Subcutaneous abdominal adipose tissue (tissue), 5 donors: ENCODE data around the gene FAM168A.
A peak's percentile ranks its signal among the peaks of the same experiment; 100 is the strongest.

Experiments used
- H3K27ac ChIP-seq: one replicate; pipeline ENCODE4 v1.7.0; 2013; ENCODE audit warnings: low read depth, mild to moderate bottlenecking, inconsistent platforms, low read length, moderate library complexity
- H3K27me3 ChIP-seq, 5 donors: one replicate each; pipeline ENCODE4 v1.7.0; 2013; ENCODE audit warnings: low read length in 5 of 5, inconsistent platforms in 1 of 5; ENCODE audit not compliant: control insufficient read depth in 5 of 5, insufficient read depth in 4 of 5
- H3K36me3 ChIP-seq, 5 donors: one replicate each; pipeline ENCODE4 v1.7.0; 2013; ENCODE audit warnings: low read length in 5 of 5; ENCODE audit not compliant: control insufficient read depth in 5 of 5, insufficient read depth in 5 of 5
- H3K4me1 ChIP-seq, 5 donors: one replicate each; pipeline ENCODE4 v1.7.0; 2013; ENCODE audit warnings: low read length in 5 of 5, mild to moderate bottlenecking in 3 of 5, moderate library complexity in 1 of 5; ENCODE audit not compliant: control insufficient read depth in 5 of 5, insufficient read depth in 5 of 5
- H3K4me3 ChIP-seq, 5 donors: one replicate each; pipeline ENCODE4 v1.7.0; 2013; ENCODE audit warnings: low read length in 5 of 5, low read depth in 1 of 5
- H3K9ac ChIP-seq, 5 donors: one replicate each; pipeline ENCODE4 v1.7.0; 2013; ENCODE audit warnings: low read length in 5 of 5, mild to moderate bottlenecking in 4 of 5, moderate library complexity in 3 of 5
- H3K9me3 ChIP-seq, 5 donors: one replicate each; pipeline ENCODE4 v1.7.0; 2013; ENCODE audit warnings: low read length in 5 of 5; ENCODE audit not compliant: control insufficient read depth in 5 of 5
- donor health status: healthy.
- donor health status: healthy.
- donor health status: healthy.
- donor health status: healthy.
- donor health status: healthy.

Gene FAM168A

DNA sequence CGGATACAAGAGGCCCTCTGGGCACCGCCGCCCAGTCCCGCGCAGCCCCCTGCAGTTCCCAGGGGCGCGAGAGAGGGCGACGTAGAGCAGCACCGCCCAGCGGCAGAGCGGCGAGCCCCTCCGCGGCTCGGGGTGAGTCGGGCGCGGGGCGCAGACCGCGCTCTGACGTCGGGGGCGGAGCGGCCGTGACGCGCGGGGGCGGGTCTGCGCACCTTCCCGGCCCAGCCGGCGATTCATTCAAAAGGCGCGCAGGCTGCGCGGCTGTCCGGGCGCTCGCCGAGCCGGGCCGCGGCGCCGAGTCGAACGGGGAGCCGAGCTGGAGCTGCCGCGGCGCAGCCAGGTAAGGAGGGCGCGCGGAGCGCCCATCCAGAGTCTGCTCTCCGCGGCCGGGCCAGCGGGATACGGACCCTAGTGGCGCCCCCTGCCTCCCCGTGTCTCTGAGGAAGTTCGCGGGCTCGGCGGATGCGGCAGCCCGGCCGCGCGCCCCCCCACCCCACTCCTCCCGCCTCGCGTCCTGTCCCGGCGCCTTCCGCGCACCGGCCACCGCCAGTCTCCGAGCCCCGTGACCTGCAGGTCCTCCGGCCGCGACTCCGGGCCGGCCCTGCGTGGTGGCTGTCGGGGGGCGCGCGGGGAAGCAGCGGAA, 221.6 kb downstream of the FAM168A start, which contains the start of gene RELT:
TSS of gene RELT (plus strand) at position 240 of the 643 bp plus-strand sequence. CDS start 12,738 bp downstream, outside the sequence.
- Histone ChIP-seq H3K4me3 (peak within 1 kb of the TSS; percentile 60 to 80 (median 73)), H3K9me3 (no peaks in the 10 kb centered on the region), H3K27me3 (no peaks in the 10 kb centered on the region), H3K4me1 (peaks cover 2 to 59% (median 29%) of the 10 kb centered on the region in 5 donors), H3K36me3 (no peaks in the 10 kb centered on the region), H3K9ac (peak within 1 kb of the TSS; percentile 35 to 75 (median 71)), H3K27ac (peak within 1 kb of the TSS; percentile 30)

DNA sequence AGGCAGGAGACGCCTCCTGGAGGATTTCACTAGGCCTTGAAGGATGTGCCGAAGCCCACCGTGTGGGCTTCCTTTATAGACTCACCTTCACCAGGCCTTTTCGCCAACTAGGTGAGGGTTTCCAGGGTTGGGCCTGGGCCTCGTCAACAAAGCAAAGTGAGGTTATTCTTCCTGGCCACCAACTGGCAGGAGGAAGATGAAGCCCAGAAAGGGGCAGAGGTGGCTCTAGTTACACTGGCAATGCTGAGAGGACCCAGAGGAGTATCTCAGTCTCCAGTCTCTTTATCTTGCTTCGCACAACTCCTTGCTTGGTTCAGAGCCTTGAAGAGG, 222.1 kb downstream of the FAM168A start:
- Histone ChIP-seq H3K27me3 (no peaks in the 10 kb centered on the region), H3K9me3 (no peaks in the 10 kb centered on the region), H3K36me3 (no peaks in the 10 kb centered on the region), H3K9ac (peak overlapping the region in 4 of 5 donors; percentile 1 to 57 (median 41)), H3K4me3 (peak overlapping the region in 4 of 5 donors; percentile 46 to 80 (median 75)), H3K4me1 (peaks cover 2 to 54% (median 29%) of the 10 kb centered on the region in 5 donors), H3K27ac (no peak overlapping the region)

DNA sequence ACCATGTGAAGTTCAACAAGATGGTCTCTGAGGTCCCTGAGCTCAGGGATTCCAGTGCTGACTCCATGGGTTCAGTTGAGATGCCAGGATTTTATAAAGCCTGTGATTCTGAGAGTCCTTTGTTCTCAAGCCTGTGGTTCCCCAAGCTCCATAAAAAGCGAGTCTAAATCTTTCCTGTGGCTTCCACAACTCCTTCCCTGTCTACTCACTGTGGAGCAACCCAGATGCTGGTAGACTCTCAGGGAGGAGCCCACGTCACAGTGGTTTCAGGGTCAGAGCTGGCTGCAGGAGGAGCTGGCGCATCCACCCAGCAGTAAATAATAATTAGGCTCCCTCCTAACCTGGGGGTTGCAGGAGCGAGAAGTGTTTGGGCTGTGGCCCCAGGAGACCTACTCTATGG, 223.8 kb downstream of the FAM168A start:
- no peaks in the 10 kb centered on the region for H3K36me3 ChIP-seq
- H3K4me3 ChIP-seq: no peak overlapping the region
- H3K9me3 ChIP-seq: no peaks in the 10 kb centered on the region
- peaks cover 0 to 39% (median 25%) of the 10 kb centered on the region in 5 donors for H3K4me1 ChIP-seq
- H3K27ac ChIP-seq: no peak overlapping the region
- no peak overlapping the region for H3K9ac ChIP-seq
- no peaks in the 10 kb centered on the region for H3K27me3 ChIP-seq

DNA sequence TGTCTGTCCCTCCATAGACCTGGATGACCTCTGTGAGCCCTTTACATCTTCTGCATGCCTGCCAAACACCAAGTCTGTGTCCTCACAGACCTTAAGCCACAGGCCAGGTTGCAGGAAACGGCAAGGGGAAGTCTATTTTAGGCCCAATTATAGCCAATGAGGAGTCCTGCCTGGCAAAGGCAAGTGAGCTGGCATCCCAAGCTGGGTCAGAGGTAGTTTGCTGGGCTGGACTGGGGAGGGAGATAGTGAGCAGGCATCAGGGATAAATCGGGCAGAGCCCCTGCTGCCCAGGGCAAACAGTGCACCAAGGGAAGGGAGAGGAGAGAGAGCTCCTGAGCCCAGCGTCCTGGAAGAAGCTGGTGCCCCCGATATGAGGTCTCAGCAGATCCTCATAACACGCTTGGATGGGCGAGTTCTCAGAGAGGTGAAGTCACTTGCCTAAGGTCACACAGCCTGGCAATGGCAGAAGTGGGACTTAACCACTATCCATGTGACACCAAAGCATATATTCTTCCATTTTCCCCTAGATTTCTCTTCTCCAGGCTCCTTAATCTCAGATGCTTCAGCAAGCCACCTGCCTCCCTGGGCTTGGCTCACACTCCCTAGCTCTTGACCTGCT, 225.4 kb downstream of the FAM168A start:
- Histone ChIP-seq H3K4me1 (peaks cover 0 to 24% (median 19%) of the 10 kb centered on the region in 5 donors), H3K4me3 (no peak overlapping the region), H3K9me3 (no peaks in the 10 kb centered on the region), H3K27me3 (no peaks in the 10 kb centered on the region), H3K9ac (peak overlapping the region in 1 of 5 donors; percentile 35), H3K36me3 (peaks cover 0 to 12% (median 4%) of the 10 kb centered on the region in 5 donors), H3K27ac (no peak overlapping the region)

DNA sequence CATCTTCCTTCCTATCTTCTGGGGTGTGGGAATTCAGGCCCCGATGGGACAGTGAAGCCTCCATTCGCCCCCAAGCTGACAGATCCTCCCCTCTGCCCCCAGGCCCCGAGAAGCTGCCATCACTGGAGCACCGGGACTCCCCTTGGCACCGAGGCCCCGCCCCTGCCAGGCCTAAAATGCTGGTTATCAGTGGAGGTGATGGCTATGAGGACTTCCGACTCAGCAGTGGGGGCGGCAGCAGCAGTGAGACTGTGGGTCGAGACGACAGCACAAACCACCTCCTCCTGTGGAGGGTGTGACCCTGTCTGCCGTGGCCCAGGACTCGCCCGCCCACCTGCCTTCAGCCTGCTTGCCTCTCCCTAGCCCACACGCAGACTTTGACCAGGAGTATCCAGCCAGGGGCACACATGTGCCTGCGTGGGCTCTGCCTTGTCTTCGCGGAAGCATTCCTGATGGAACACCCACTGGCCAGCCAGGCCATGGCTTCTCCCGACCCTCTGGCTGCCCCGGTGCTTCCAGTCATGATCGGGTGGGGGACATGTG, 230.4 kb downstream of the FAM168A start:
- no peaks in the 10 kb centered on the region for H3K9me3 ChIP-seq
- H3K4me1 ChIP-seq: peaks cover 2 to 21% (median 12%) of the 10 kb centered on the region in 5 donors
- no peaks in the 10 kb centered on the region for H3K27me3 ChIP-seq
- no peak overlapping the region for H3K27ac ChIP-seq
- no peak overlapping the region for H3K4me3 ChIP-seq
- H3K9ac ChIP-seq: no peak overlapping the region
- peaks cover 0 to 50% (median 39%) of the 10 kb centered on the region in 5 donors for H3K36me3 ChIP-seq

DNA sequence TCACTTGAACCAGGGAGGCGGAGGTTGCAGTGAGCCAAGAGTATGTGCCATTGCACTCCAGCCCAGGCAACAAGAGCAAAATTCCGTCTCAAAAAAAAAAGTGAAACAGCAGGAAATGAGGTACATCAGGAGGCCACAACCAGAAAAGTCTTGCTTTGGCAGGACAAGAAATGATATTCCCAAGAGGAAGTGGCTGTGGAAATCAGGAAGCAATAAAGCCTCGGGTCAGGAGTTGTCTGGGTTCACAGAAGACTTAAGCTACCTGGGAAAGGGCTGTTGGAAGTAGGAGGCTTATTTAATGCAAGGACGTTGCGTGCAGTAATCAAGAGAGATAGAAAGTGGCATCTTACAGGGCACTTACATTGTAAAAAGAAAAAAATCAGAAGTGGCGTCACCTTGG, 231.0 kb downstream of the FAM168A start:
- Histone ChIP-seq H3K9me3 (no peaks in the 10 kb centered on the region), H3K4me1 (peaks cover 2 to 15% (median 8%) of the 10 kb centered on the region in 5 donors), H3K27ac (no peak overlapping the region), H3K9ac (no peak overlapping the region), H3K27me3 (no peaks in the 10 kb centered on the region), H3K36me3 (peaks cover 0 to 56% (median 45%) of the 10 kb centered on the region in 5 donors), H3K4me3 (no peak overlapping the region)

DNA sequence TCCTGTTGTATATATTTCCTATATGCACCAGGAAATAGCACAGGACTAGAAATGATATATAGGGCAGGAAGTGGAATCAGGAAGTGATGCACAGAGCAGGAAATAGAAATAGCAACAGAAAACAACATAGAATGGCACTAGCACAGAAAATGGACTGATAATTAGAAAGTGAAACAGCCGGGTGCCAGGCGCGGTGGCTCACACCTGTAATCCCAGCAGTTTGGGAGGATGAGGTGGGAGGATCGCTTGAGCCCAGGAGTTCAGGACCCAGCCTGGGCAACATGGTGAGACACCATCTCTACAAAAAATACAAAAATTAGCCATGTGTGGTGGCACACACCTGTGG, 231.7 kb downstream of the FAM168A start:
- Histone ChIP-seq H3K27me3 (no peaks in the 10 kb centered on the region), H3K27ac (no peak overlapping the region), H3K9me3 (no peaks in the 10 kb centered on the region), H3K4me1 (peaks cover 2 to 15% (median 8%) of the 10 kb centered on the region in 5 donors), H3K4me3 (no peak overlapping the region), H3K9ac (no peak overlapping the region), H3K36me3 (peaks cover 0 to 64% (median 50%) of the 10 kb centered on the region in 5 donors)

DNA sequence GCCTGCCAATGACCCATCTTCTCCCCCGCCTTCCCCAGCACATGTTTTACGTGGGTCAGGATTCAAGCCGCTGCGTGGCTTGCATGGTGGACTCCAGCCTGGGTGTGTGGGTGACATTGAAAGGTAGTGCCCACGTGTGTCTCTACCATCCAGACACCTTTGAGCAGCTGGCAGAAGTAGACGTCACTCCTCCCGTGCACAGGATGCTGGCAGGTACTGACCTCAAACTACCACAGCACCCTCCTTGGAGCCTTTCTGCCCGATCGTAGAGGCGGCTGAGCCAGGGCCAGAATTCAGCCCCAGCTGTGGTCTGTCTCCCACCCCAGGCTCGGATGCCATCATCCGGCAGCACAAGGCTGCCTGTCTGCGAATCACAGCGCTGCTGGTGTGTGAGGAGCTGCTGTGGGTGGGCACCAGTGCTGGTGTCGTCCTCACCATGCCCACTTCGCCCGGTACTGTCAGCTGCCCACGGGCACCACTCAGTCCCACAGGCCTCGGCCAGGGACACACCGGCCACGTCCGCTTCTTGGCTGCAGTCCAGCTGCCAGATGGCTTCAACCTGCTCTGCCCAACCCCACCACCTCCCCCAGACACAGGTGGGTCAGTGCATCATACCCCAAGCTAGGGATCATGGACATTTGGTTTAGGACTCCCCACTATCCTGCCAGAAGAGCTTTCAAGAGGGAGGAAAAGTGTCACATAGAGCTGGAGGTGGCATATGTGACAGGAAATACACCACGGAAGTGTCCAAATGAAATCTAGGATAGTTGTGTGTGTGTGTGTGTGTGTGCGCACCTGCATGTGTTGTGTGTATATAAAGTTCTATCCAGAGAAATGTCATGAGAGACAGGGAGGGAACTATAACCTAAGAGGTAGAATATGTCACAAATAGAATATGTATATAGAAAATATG, 232.3 kb downstream of the FAM168A start:
- Histone ChIP-seq H3K27ac (no peak overlapping the region), H3K9ac (no peak overlapping the region), H3K9me3 (no peaks in the 10 kb centered on the region), H3K4me1 (peaks cover 2 to 15% (median 8%) of the 10 kb centered on the region in 5 donors), H3K4me3 (no peak overlapping the region), H3K36me3 (peaks cover 0 to 70% (median 56%) of the 10 kb centered on the region in 5 donors), H3K27me3 (no peaks in the 10 kb centered on the region)

DNA sequence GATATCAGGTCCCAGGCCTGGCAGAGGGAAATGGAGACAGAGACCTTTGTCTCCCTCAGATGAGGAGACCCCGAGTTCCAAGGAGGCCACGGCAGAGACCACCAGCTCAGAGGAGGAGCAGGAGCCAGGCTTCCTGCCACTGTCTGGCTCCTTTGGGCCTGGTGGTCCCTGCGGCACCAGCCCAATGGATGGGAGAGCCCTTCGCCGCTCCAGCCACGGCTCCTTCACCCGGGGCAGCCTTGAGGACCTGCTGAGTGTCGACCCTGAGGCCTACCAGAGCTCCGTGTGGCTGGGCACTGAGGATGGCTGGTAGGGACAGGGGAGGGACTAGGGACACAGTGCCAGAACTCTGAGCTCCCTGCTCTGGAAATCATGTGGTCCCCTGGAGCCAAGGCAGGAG, 234.8 kb downstream of the FAM168A start:
- Histone ChIP-seq H3K4me1 (peaks cover 2 to 33% (median 25%) of the 10 kb centered on the region in 5 donors), H3K9ac (no peak overlapping the region), H3K27ac (no peak overlapping the region), H3K9me3 (no peaks in the 10 kb centered on the region), H3K4me3 (no peak overlapping the region), H3K27me3 (no peaks in the 10 kb centered on the region), H3K36me3 (peaks cover 0 to 77% (median 63%) of the 10 kb centered on the region in 5 donors)
